HG03565 (cell line): ENCODE measurements around the gene UBR4.

Experiments used
- ATAC-seq: cut with Tn5 transposase; IDR thresholded peaks from one replicate; pipeline ENCODE4 v1.9.1; 2021; ENCODE audit warnings: mild to moderate bottlenecking, moderate library complexity; ENCODE audit not compliant: unreplicated experiment

The UBR4 gene

DNA sequence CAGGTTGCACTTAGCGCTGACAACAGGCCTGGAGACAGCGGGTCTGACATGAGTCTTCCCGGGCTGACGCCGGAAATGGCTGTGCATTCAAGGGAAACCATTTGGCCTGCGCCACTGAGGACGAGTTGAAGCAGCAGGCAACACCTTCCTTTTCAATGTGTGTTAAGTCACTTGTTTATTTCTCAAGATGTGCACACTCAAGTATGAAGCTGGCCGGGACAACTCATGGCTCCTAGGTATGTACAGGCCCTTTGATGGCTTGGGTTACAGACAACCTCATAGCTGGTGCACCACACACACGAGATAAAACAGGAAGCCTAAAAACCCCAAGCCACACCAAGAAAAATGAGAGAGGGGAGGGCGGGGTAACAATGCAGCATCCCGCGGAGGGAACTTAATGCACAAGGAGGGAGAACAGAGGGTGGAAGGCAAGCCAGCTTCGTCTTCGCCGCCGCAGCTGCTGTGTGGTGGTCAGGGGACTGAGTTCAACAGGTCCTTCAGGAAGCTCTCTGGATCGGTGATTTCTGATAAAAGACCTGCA, 135.6 kb downstream of the UBR4 start:
- no peak for ATAC-seq

DNA sequence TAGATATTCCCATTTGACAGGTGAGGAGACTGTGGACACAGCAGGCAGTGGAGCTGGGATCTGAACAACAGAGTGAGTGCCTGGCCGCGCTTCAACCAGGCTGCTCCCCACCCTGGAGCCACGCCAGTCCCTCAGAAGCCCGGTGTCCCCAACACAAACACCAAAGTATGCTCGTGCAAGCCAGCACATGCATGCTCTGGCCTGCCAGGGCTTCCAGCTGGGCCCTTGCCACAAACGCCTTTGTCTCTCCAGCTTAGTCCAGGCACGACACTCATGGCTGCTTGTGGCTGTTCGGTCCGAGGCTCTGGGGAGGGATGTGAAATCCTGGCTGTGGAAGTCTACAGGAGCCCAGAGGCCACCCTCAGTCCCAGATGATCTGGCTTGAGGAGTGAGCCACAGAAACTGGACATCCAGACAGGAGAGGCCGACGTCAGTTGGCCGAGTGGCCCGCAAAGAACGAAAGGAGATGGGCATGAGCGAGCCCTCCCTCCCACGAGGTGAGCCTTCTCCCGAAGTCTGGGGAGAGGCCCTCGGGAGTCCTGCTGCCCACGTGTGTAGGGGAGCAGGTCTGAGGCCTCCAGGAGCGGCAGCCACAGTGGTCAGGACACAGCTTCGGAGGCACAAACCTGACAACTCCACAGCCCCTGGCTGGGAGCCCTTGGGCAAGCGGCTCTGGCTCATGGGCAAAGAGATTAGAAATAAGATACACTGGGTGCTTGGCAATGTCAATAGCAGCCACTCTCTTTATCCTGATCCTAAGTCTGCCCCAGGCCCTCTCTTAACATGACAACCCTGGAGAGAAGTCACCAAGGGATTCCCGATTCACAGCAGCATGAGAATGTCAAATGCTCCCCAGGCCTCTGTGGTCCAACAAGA, 136.5 kb downstream of the UBR4 start:
- ATAC-seq = no peak

DNA sequence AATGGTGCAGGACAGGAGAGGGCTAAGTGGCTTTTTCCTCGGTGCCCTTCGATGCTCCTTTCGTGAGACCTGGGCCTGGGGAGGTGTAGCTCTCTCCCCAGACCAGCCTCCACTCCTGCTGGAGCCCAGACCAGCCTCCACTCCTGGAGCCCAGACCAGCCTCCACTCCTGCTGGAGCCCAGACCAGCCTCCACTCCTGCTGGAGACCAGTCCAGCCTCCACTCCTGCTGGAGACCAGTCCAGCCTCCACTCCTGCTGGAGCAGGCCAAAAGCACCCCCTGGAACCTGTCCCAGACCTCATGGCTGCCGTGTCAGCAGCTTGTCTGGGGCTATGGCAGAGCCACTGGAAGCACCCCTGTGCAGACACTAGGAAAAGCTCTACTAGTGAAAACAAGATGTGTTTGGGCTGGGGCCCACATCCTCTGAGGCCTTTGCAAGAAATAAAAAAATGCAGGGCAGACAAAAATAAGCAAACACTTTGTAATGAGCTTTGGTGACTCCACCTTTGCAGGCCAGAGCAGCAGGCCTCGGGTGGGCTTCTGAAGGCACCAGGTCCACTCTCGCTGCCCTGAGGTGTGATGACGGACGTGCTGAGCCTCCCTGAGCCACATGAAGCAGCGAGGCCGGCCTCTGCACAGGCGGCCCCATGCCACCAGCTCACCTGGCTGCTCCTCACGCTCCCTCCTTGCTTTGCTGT, 137.6 kb downstream of the UBR4 start:
- no peak for ATAC-seq

DNA sequence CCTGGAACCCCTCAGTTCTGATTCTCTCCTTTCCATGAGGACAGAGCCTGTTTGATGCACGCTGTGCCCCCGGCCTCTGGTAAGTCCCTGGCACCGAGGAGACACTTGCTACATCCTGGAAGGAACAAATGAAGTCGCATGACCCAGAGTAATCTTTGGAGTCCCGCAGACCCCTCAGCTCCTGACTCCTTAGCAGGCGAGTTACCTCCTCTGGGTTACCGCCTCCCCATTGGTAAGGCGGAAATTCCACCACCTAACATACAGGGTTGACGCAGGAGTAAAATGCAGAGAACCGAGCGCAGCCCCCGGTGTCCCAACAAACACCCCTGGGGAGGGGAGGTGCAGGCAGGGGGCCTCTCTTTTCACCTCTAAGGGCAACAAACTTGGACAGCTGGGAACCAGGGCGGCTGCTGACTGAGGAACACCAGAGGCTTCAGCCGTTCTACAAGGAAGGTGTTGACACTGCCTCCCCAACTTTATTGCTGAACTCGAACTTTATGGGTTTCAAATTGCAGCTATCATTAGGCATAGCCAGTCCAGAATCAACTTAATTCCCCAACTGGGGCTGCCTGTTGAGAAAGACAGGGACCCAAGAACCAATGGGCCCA, 138.3 kb downstream of the UBR4 start:
- ATAC-seq = no peak

DNA sequence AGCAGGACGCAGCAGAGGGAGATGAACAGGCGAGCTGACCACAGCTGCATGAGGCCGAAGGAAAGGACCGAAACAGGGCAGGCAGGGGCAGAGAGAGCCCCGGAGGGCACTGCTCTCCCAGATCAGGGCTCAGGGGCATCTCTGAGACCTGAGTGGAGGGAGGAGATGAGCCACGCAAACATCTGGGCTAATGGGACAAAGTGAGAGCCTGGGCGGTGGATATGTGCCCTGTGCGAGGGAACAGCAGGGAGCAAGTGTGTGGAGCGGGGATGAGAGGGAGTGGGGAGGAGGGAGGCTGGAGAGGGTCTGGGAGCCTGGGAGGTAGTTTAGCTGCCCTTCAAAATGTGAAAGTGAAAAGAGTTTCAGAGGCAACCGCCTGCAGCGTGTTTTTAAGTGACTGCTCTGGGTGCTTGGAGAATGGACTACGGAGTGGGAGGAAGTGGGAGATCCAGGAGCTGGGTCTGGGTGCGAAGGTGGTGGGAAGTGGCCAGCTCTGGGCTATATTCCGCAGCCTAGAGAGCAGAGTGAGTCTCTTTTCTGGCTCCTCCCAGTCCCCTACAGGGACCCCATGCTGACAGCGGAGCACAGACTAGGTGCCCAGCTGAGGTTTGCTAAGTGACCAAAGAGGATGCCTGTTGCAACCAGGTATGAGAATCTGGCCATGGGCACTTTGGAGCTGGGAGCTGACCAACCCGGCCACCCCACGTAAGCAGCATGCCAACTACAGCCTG, 139.0 kb downstream of the UBR4 start:
- ATAC-seq = no peak

DNA sequence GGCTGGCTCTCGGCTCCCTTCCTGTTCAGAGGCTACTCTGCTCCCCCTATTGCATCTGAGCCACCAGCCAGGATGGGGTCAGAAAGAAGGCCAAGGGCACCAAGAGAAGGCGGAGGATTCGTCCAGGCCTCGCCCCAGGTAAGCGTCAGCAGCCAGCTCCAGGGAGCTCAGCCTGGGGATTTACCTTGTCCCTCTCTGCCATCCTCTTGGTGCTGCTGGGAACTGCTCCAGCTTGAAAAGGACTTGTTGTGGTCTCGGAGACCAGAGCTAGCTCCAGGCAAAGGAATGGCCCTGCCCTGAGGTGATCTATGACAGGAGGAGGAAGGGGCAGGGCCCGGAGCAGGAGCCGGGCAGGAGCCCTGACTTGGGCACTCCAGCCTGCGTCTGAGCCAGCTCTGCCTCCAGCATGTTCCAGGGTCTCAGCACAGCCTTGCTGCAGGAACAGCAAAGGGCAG, 139.8 kb downstream of the UBR4 start:
- ATAC-seq = no peak

DNA sequence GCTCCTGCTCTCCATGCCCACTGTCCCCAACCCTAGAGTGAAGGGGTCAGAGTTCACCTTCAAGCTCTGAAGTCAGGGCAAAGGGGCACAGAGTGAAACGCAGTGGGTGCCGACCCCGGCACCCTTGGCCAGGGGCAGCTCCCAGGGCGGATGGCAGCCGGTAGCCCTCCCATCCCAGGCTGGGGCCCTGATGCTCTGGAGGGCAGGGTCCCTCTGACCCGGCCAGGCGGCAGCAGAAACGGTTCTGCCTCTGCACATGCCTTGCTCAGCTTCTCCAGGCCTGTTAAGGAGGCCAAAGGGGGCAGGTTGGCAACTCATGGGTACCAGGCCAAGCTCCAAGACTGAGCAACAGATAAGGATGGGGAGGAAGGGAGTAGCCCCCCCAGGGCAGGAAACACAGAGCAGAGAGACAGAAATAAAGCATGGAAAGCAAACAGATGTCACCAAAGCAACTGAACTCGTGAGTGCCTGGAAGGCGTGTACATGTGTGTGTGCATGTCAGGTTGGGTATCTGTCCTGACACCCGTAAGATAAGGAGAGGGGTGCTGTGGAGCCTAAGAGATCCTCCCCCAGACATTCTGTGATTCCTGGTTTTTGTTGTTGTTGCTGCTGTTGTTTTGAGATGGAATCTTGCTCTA, 141.3 kb downstream of the UBR4 start:
- ATAC-seq = no peak

DNA sequence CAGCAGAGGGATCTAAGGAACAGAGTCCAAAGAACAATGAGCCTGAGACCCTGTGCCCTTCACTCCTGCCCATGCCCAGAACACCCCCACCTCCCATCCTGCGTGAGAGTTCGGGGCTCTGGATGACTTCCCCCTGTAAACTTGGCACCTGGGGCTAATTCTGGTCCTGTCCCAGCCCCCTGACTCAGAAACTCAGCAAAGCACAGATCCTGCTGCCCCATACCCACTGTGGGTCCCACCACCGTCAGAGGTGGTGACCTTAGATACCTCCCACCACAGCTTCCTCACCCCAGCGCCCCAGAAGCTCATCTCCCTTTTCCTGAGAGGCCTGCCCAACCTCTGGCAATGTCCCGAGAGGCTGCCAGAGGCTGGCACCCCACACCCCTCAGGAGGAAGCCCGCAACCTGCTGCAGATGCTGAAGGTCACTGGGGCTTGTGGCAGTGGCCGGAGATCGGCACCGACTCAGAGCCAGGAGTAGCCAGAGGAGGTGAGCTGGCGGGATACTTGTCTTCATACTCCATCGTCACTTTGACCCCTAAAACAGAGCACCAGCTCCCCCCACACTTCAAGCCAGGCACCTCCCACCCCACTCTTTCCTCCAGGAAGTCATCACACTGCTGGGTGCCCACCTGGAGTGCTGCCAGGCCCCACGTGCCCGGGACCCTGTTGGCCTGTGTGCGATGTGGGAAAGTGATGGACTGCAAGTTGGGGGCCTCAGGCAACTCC, 142.0 kb downstream of the UBR4 start:
- ATAC-seq = no peak

DNA sequence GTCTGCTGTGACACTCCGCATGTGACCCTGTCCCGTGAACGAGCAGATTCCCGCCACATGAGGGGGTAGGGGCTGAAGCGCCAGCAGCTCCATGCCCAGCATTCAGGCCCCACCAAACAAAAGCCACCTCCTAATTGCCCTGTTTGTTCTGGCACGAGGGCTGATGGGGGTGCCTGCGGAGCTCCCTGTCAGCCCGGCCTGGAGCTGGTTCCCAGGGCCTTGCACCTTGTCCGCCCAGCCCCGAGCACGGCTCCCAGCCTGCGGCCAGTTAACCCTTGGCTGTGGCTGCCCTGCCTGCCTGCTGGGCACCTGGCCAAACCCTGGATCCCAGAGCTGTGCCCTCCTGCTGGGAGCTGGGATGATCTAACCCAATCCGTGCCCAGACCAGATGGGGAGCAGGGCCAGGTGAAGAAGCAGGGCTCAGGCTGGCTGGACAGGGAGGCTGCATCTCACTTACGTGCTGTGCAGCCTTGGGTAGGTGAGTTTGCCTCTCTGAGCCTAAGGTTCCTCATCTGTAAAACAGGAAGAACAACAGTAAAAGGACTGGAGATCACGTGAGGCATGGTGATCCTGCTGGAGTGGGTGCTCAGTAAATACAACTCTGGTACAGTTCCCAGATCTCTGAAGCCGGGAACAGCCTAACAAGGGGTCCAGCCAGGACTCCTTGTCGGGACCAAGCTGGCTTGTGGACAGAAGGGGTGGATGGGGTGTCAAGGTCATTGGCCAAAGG, 142.7 kb downstream of the UBR4 start:
- no peak for ATAC-seq

DNA sequence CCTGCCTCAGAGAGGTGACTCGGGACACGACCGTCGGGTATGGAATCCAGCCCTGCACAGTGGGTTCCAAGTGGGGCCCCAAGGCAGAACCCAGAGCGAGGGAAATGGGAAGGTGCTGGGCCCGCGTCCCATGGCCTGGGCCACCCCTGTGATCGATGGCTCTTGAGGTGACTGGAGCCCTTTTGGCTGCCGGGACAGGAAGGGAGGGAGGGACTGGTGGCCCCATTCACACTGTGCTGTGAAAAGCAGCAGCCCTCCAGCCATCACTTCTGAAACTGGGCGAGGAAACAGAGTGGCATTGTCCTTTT, 143.2 kb downstream of the UBR4 start:
- ATAC-seq = no peak

DNA sequence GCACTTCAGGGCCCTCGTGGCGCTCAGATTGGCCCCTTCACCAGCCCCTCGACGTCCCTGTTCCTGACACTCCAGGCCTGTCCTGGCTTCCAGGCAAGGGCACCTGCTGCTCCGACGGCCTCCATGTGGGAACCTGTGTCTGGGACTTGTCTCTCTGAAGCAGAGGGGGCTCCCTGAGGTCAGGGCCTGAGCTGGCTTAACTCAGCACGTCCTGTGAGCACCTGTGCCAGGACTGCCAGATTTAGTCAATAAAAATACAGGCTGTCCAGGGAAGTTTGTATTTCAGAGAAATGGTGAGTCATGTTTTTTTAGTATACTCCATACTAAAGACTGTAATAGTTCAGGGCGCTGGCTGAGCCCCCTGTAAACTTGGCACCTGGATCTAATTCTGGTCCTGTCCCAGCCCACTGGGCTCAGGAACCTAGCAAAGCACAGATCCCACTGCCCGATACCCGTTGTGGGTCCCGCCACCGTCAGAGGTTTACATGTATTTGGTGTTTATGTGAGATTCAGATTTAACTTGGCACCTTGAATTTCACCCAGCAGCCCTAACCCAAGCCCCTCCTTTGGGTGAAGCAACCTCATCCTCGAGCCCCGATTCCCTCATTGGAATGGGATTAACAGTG, 143.7 kb downstream of the UBR4 start:
- no peak for ATAC-seq

DNA sequence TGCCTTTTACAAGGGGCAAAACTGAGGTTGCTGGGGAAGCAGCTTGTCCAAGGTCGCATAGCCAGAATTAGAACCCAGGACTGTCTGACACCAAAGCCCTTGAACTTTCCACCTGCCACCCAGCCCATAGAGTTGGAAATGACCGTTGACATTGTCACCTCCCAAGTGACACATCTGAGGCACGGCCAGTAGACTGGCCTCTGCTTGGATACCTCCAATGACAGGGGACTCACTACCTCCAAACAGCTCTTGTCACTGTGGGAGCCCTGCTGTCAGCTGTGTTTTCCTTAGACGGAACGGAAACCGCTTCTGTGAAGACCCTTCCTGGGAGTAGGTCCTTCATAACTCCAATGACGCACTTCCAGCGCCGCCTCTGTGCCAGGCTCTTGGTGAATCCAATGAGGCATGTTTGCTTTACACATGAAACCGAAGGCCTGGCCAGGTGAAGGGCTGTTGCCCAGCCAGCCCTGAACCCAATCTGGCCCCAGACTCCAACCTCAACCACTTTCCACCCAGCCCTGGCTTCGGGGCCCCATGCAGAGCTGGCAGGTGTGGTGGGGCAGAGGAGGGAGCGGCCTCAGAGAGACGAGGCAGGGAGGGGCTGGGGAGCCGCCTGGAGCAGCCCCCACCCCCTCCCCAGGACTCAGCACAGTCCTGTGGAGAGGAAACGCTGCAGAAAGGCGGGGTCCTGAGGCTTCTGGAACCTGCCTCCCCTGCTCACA, 144.4 kb downstream of the UBR4 start:
- ATAC-seq = no peak

DNA sequence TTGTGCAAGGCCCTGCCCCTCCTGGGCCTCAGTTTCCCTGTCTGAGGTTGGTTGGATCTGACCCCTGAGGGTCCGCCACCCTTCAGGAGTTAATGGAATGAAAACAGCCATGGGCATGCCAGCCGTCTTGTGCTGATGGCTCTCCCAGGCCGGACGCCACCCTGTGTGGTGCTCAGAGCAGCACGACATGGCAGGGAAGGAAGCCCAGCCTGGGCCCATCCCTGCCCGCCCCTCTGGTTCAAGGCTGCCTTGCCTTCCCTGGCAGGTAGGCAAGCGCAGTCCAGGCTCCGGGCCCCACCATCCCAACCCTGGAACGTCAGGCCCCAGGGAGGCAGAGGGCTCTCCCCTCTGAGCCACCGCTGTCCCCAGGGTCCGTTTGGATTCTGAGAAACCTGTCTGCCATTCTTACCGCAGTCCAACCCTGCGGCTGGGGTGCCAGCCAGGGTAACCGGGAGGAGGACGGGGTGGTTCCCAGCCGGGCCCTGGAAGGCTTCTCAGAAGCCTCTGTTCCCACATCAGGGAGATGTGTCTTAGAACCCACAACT, 145.1 kb downstream of the UBR4 start:
- ATAC-seq = no peak

DNA sequence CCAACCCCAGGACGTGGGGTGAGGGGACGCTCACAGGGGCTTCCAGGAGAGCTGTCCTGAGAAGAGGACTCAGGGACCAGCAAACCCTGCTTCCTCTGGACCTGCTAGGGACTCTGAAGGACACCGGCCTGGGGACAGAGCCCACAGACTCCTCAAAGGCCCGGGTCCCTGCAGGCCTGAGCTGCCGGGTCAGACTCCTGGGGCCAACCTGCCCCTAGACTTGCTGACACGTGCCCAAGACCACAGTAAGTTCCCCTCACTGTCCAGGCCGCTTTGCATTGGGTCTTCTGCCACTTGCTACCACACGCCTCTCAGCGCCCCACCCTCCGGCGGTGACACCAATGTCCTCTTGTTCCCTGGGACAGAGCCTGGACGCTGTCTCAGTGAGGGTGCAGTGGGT, 146.9 kb downstream of the UBR4 start:
- no peak for ATAC-seq

DNA sequence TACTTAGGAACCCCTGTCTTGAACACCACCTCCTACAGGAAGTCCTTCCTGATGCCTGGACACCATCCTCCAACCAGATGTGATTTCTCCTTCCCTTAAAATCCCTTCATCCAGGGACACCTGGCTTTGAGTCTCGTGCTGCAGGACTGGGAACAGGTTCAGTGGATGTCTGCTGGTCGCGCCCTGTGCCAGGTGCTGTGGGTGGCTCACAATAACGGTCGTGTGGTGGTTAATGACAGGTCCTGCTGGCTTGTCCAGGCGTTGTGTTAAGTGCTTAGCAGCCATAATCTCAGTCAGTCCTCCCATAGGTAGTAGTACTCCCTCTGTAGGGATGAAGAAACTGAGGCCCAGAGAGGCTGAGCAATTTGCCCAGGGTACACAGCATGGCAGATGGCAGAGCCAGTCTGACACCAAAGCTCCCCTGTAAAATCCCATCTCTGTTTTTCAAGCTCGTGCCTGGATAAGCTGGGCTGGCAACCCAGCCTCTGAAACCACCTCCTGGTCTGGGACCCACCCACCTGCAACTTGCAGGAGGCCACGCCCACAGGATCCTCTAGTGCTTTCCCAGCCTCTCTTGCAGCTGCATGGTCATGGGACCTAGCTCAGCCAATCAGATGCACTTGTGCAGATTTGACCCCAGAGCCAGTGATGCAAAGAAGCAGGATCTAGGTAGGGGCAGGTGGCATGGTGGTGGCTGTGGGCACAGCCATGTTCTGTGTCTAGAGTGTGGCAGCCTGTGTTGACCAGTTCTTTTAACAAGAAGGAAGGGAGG, 147.6 kb downstream of the UBR4 start:
- no peak for ATAC-seq

DNA sequence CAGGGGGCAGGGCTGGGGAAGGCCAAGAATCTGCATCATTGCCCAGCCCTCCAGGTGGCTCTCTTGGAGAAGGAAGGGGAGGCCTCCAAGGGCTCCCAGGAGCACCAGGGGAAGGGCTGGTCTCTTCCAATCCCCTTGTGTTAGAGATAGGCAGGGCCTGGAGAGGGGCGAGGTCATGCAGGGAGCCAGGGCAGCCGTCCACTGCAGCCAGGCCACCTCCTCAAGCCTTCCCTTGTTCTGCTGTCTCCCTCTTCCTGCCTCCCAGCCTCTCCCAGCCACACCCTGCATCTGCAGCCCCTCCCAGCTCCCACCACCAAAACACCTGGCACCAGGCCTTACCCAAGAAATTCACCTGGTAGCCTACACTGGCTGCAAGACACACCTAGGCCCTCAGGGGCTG, 148.3 kb downstream of the UBR4 start:
- ATAC-seq = no peak

DNA sequence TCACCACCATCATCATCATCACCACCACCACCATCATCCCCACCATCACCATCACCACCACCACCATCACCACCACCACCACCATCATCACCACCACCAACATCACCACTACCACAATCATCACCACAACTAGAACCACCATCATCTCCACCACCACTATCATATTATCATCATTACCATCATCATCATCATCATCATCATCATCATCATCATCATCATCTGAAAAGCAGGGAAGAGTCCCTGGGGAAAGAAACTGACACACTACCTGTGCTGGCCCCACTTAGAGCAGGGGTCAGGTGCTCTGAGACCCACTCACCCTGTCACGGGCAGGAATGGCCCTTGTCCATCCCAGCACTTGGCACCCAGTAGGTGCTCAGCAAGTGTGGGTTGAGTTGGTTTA, 148.7 kb downstream of the UBR4 start:
- no peak for ATAC-seq
